Hematopoietic multipotent progenitor cell treated with erythropoietin and hydrocortisone succinate and interleukin-3 and kit ligand, for 15 days (in vitro differentiated cells): Measurements from ENCODE around the gene FBN2.
"Not testable (repeated sequence)": the region's sequence is repeated elsewhere in the genome, so short reads cannot be mapped to it uniquely, and the experiment has no call there.

Experiments used
- DNase-seq: peaks from one replicate; pipeline ENCODE4 v3.0.0-alpha.2; 2015; ENCODE audit warnings: low spot score

FBN2 gene

GRCh38 chr5:128534726-128535125 lies 3.3 kb downstream of the FBN2 start:
- DNase-seq, result no peak

- DNase-seq, result no peak
These were observed 5.3 kb downstream of the FBN2 start for GRCh38 chr5:128532776-128533175.

GRCh38 chr5:128532127-128532526 lies 5.9 kb downstream of the FBN2 start:
- no peak for DNase-seq

GRCh38 chr5:128528637-128529255 lies 9.3 kb downstream of the FBN2 start:
- DNase-seq, result no peak

GRCh38 chr5:128528126-128528525 lies 9.9 kb downstream of the FBN2 start:
- DNase-seq, result no peak

- DNase-seq, result no peak
These were observed 11.0 kb downstream of the FBN2 start for GRCh38 chr5:128527077-128527476.

- no peak for DNase-seq
These were observed 15.7 kb downstream of the FBN2 start for GRCh38 chr5:128522336-128522735.

GRCh38 chr5:128519827-128520226 lies 18.2 kb downstream of the FBN2 start:
- no peak for DNase-seq

- no peak for DNase-seq
These were observed 21.1 kb downstream of the FBN2 start for GRCh38 chr5:128516978-128517377.

GRCh38 chr5:128513806-128514205 lies 24.2 kb downstream of the FBN2 start:
- no peak for DNase-seq

- DNase-seq, result no peak
These were observed 25.2 kb downstream of the FBN2 start for GRCh38 chr5:128512894-128513293.

GRCh38 chr5:128506643-128507042 lies 31.4 kb downstream of the FBN2 start:
- DNase-seq, result no peak

- not testable (repeated sequence) for DNase-seq
These were observed 34.3 kb downstream of the FBN2 start for GRCh38 chr5:128503727-128504126.

- DNase-seq, result no peak
These were observed 39.1 kb downstream of the FBN2 start for GRCh38 chr5:128498844-128499455.

GRCh38 chr5:128494516-128494915 lies 43.5 kb downstream of the FBN2 start:
- no peak for DNase-seq

GRCh38 chr5:128493657-128494329 lies 44.3 kb downstream of the FBN2 start:
- DNase-seq, result no peak

- no peak for DNase-seq
These were observed 46.8 kb downstream of the FBN2 start for GRCh38 chr5:128491291-128491690.

- DNase-seq, result no peak
These were observed 47.3 kb downstream of the FBN2 start for GRCh38 chr5:128490761-128491160.

GRCh38 chr5:128487041-128487440 lies 51.0 kb downstream of the FBN2 start:
- DNase-seq, result no peak

- DNase-seq, result no peak
These were observed 54.3 kb downstream of the FBN2 start for GRCh38 chr5:128483738-128484137.

GRCh38 chr5:128480906-128481633 lies 57.0 kb downstream of the FBN2 start:
- no peak for DNase-seq

GRCh38 chr5:128480158-128480557 lies 57.9 kb downstream of the FBN2 start:
- no peak for DNase-seq
